A673 (cell line): ENCODE results near the gene ZBTB14. TPM values are rescaled to one million over a fixed set of nuclear protein-coding genes. Genes with fewer than 3 reads are reported as not detected.

Source experiments
- Bru-seq: library from RNA; stranded (reverse); fragments of 400-500 nt; gene quantifications from one replicate; lab custom pipeline; 2021; lab: Mats Ljungman, UMichigan
- BruChase-seq, 2 experiments: library from RNA; stranded (reverse); fragments of 400-500 nt; gene quantifications; one replicate each; lab custom pipeline; 2021; lab: Mats Ljungman, UMichigan
- BruUV-seq: library from RNA; stranded (reverse); fragments of 400-500 nt; replicated peaks from 2 replicates; lab custom pipeline; 2021; lab: Mats Ljungman, UMichigan
- CTCF ChIA-PET: fragments of 300-600 bp; sonication (Branson Sonifier 250); formaldehyde crosslinking; loops from one replicate; lab custom pipeline; 2022; ENCODE audit warnings: antibody characterized with exemption; lab: Charles Lee
- POLR2A ChIA-PET: fragments of 300-600 bp; sonication (Branson Sonifier 250); formaldehyde crosslinking; loops from one replicate; lab custom pipeline; 2022; ENCODE audit warnings: antibody characterized with exemption; ENCODE audit not compliant: low non-redundant PET; lab: Charles Lee
- DNase-seq: peaks from one replicate; pipeline ENCODE4 v3.0.0-alpha.2; 2015; ENCODE audit warnings: low spot score
- H3K27ac ChIP-seq: fragments of 200-600 bp; sonication (generic); 2 replicates; pipeline ENCODE4 v1.5.1; 2016; ENCODE audit warnings: mixed run types, low read depth, mild to moderate bottlenecking, mixed read lengths, antibody characterized with exemption, low read length; ENCODE audit not compliant: poor library complexity, severe bottlenecking
- H3K27me3 ChIP-seq: fragments of 200-600 bp; sonication (generic); replicated peaks from 2 replicates; pipeline ENCODE4 v1.6.1; 2017; ENCODE audit warnings: mixed run types, low read depth, mild to moderate bottlenecking, mixed read lengths, antibody characterized with exemption, low read length; ENCODE audit not compliant: insufficient read depth, poor library complexity
- H3K36me3 ChIP-seq: fragments of 200-600 bp; sonication (generic); 2 replicates; pipeline ENCODE4 v1.6.1; 2016; ENCODE audit warnings: mixed run types, mild to moderate bottlenecking, mixed read lengths, antibody characterized with exemption, low read length; ENCODE audit not compliant: insufficient read depth, poor library complexity, severe bottlenecking
- H3K4me1 ChIP-seq: fragments of 200-600 bp; sonication (generic); 2 replicates; pipeline ENCODE4 v1.6.1; 2017; ENCODE audit warnings: mixed run types, mild to moderate bottlenecking, mixed read lengths, antibody characterized with exemption, low read length; ENCODE audit not compliant: insufficient read depth, poor library complexity, severe bottlenecking
- H3K4me3 ChIP-seq: fragments of 200-600 bp; sonication (generic); 2 replicates; pipeline ENCODE4 v1.5.1; 2016; ENCODE audit warnings: low read depth, mixed run types, mild to moderate bottlenecking, mixed read lengths, low read length; ENCODE audit not compliant: poor library complexity, severe bottlenecking
- H3K9me3 ChIP-seq: fragments of 200-600 bp; sonication (generic); 2 replicates; pipeline ENCODE4 v1.6.1; 2016; ENCODE audit warnings: mixed run types, low read depth, mild to moderate bottlenecking, mixed read lengths, antibody characterized with exemption, low read length; ENCODE audit not compliant: poor library complexity, severe bottlenecking
- CTCF ChIP-seq: fragments of 300-800, 200-600 bp; sonication (generic); conservative IDR thresholded peaks from 2 replicates; pipeline ENCODE4 v1.5.1; 2017; ENCODE audit warnings: low read depth, mild to moderate bottlenecking, antibody characterized with exemption, low read length, moderate library complexity, mixed read lengths
- EZH2 ChIP-seq: fragments of 200-600 bp; sonication (generic); IDR thresholded peaks from 2 replicates; pipeline ENCODE4 v1.6.1; 2017; ENCODE audit warnings: borderline replicate concordance, low read depth, mild to moderate bottlenecking, mixed read lengths, antibody characterized with exemption, low read length; ENCODE audit not compliant: poor library complexity, severe bottlenecking
- intact Hi-C: fragments of 100-400 bp; cut with micrococcal nuclease; formaldehyde crosslinking; loops from one replicate; pipeline ENCODE4 v1.10.0; 2022; ENCODE audit not compliant: unreplicated experiment
- long read RNA-seq: library from polyadenylated mRNA; stranded (forward); transcript quantifications from one replicate; pipeline ENCODE4 v2.0.0, GENCODE V29; 2022
- total RNA-seq: library from RNA; stranded (reverse); gene quantifications from 2 replicates; pipeline ENCODE4 v1.2.3, GENCODE V29; 2021

ZBTB14 gene
- total RNA-seq (14.4 and 14.8 TPM in 2 replicates), Bru-seq, nascent RNA (percentile 74 among the genes with signal in this experiment), BruChase-seq, experiment 1, labeled RNA remaining after a 2-hour chase (percentile 84 among the genes with signal in this experiment), BruChase-seq, experiment 2, labeled RNA remaining after a 6-hour chase (percentile 61 among the genes with signal in this experiment)
- long read RNA-seq, transcript ZBTB14-202 (3 exons, 1,814 nt) = major isoform, 21 of 31 reads
- long read RNA-seq, partial matches to known transcripts = 1 of 31 reads
- long read RNA-seq, other reads (novel, unspliced or antisense) = 6 of 31 reads

- Histone ChIP-seq H3K27me3 (peaks cover 18% of the 10 kb centered on the region), H3K27ac (peak within 1 kb of the TSS; percentile 90), H3K36me3 (peaks cover 16% of the 10 kb centered on the region), H3K4me1 (peaks cover 4% of the 10 kb centered on the region), H3K4me3 (peak within 1 kb of the TSS; percentile 77), H3K9me3 (no peaks in the 10 kb centered on the region)
- peak; percentile 75 for DNase-seq
- BruUV-seq = no TSS peak
- CTCF ChIA-PET = no interaction called here
- intact Hi-C loops = loop anchor here (5.0 kb wide), 1 partner anchor 58 kb away; no protein-coding TSS in a partner anchor
- POLR2A ChIA-PET = no interaction called here
- TF ChIP-seq EZH2 = no peak
- TF ChIP-seq CTCF = no peak
Observed at GRCh38 chr18:5295231-5295920, at the start of gene ZBTB14. ZBTB14 (minus strand) TSS chr18:5295726; CDS start chr18:5293246, 2,480 bp downstream.

- Histone ChIP-seq H3K9me3 (no peaks in the 10 kb centered on the region), H3K4me3 (no peak overlapping the region), H3K27me3 (peaks cover 37% of the 10 kb centered on the region), H3K27ac (no peak overlapping the region), H3K4me1 (no peaks in the 10 kb centered on the region), H3K36me3 (no peaks in the 10 kb centered on the region)
- ChIA-PET CTCF (no interaction called here), POLR2A (no interaction called here)
- no peak for TF ChIP-seq CTCF
- DNase-seq = no peak
- intact Hi-C loops = no loop called here
- no TSS peak for BruUV-seq
Observed at GRCh38 chr18:5339202-5339834, 43.8 kb upstream of the ZBTB14 start.

GRCh38 chr18:5334456-5335075, 39.0 kb upstream of the ZBTB14 start:
- intact Hi-C loops = no loop called here
- ChIA-PET POLR2A (no interaction called here), CTCF (no interaction called here)
- Histone ChIP-seq H3K36me3 (no peaks in the 10 kb centered on the region), H3K4me3 (no peak overlapping the region), H3K4me1 (no peaks in the 10 kb centered on the region), H3K9me3 (no peaks in the 10 kb centered on the region), H3K27ac (no peak overlapping the region), H3K27me3 (peaks cover 5% of the 10 kb centered on the region)
- BruUV-seq = no TSS peak
- TF ChIP-seq CTCF (no peak), EZH2 (no peak)
- DNase-seq = no peak
